SK-N-SH (cell line): ENCODE results near the gene KNDC1. TPM values are rescaled to one million over a fixed set of nuclear protein-coding genes. Genes with fewer than 3 reads are reported as not detected.

Source experiments
- CTCF ChIA-PET: fragments of 300-600, 350-600 bp; formaldehyde crosslinking; extraction: SDS; loops from one replicate; lab custom pipeline; 2021; lab: Yijun Ruan, JAX
- POLR2A ChIA-PET: fragments of 350-600 bp; sonication (Branson Sonifier 250); formaldehyde crosslinking; extraction: SDS; loops from one replicate; lab custom pipeline; 2020; ENCODE audit warnings: antibody characterized with exemption, inconsistent platforms; lab: Yijun Ruan, JAX
- DNase-seq: peaks from one replicate; pipeline ENCODE4 v3.0.0; 2012
- H2AFZ ChIP-seq: fragments of 200-600 bp; sonication (generic); 2 replicates; pipeline ENCODE4 v1.8.1; 2016; ENCODE audit warnings: antibody characterized with exemption, mild to moderate bottlenecking, low read depth
- H3F3A ChIP-seq: fragments of 200-600 bp; sonication (generic); replicated peaks from 2 replicates; pipeline ENCODE3; 2016; ENCODE audit warnings: antibody characterized with exemption, mild to moderate bottlenecking; ENCODE audit not compliant: insufficient read depth
- H3K27ac ChIP-seq, 2 experiments: fragments of 200-500 bp in 1 of 2; fragments of 200-600 bp in 1 of 2; sonication (Bioruptor generic) in 1 of 2; sonication (generic), shearing (Covaris generic) in 1 of 2; 2 replicates each; pipeline versions ENCODE4 v1.5.1 to v1.6.1; 2014 to 2016; ENCODE audit warnings: low read depth in 2 of 2, inconsistent platforms in 1 of 2, low read length in 1 of 2, mild to moderate bottlenecking in 1 of 2, mixed read lengths in 1 of 2
- H3K27me3 ChIP-seq: fragments of 200-600 bp; sonication (generic), shearing (Covaris generic); 2 replicates; pipeline ENCODE4 v1.6.1; 2016; ENCODE audit warnings: mixed run types; ENCODE audit not compliant: insufficient read depth
- H3K36me3 ChIP-seq, 2 experiments: fragments of 200-500 bp in 1 of 2; fragments of 200-600 bp in 1 of 2; sonication (Bioruptor generic) in 1 of 2; sonication (generic) in 1 of 2; replicated peaks in 1 of 2; 2 replicates each; pipeline versions ENCODE3 to v1.5.1; 2014 to 2016; ENCODE audit warnings: low read length in 1 of 2, mild to moderate bottlenecking in 1 of 2; ENCODE audit not compliant: insufficient read depth in 2 of 2, control insufficient read depth in 1 of 2
- H3K4me1 ChIP-seq, 2 experiments: fragments of 200-500 bp in 1 of 2; fragments of 200-600 bp in 1 of 2; sonication (Bioruptor generic) in 1 of 2; sonication (generic), shearing (Covaris generic) in 1 of 2; 2 replicates each; pipeline versions ENCODE4 v1.5.1 to v1.6.1; 2014 to 2016; ENCODE audit warnings: low read depth in 1 of 2, low read length in 1 of 2, mixed run types in 1 of 2; ENCODE audit not compliant: insufficient read depth in 2 of 2, control insufficient read depth in 1 of 2
- H3K4me2 ChIP-seq: fragments of 200-600 bp; sonication (generic), shearing (Covaris generic); 2 replicates; pipeline ENCODE4 v1.6.1; 2017; ENCODE audit warnings: mixed run types
- H3K4me3 ChIP-seq, 2 experiments: fragments of 200-500 bp in 1 of 2; fragments of 200-600 bp in 1 of 2; sonication (Bioruptor generic) in 1 of 2; sonication (generic), shearing (Covaris generic) in 1 of 2; 2 replicates each; pipeline versions ENCODE4 v1.5.1 to v1.8.1; 2014 to 2016; ENCODE audit warnings: low read depth in 2 of 2, inconsistent platforms in 1 of 2, low read length in 1 of 2, mild to moderate bottlenecking in 1 of 2, mixed read lengths in 1 of 2, moderate library complexity in 1 of 2
- H3K79me2 ChIP-seq: fragments of 200-600 bp; sonication (generic); 2 replicates; pipeline ENCODE4 v1.8.1; 2017; ENCODE audit warnings: mild to moderate bottlenecking; ENCODE audit not compliant: insufficient read depth
- H3K9ac ChIP-seq: fragments of 200-600 bp; sonication (generic); 2 replicates; pipeline ENCODE4 v1.6.1; 2017; ENCODE audit warnings: mixed run types
- H3K9me2 ChIP-seq: fragments of 200-600 bp; sonication (generic); 2 replicates; pipeline ENCODE4 v1.6.1; 2017; ENCODE audit warnings: mixed run types
- H3K9me3 ChIP-seq: fragments of 200-600 bp; sonication (generic); 2 replicates; pipeline ENCODE4 v1.6.1; 2017; ENCODE audit warnings: mixed run types, mild to moderate bottlenecking, moderate library complexity
- H4K20me1 ChIP-seq: fragments of 200-600 bp; sonication (generic); 2 replicates; pipeline ENCODE4 v1.6.1; 2017; ENCODE audit warnings: mild to moderate bottlenecking, mixed run types; ENCODE audit not compliant: insufficient read depth
- EP300 ChIP-seq, 2 experiments: IDR thresholded peaks; 2 replicates each; pipeline versions ENCODE4 v1.4.0 to v1.6.1; 2012; ENCODE audit warnings: borderline replicate concordance in 1 of 2, low read depth in 1 of 2, low read length in 1 of 2
- FOSL2 ChIP-seq: IDR thresholded peaks from 2 replicates; pipeline ENCODE4 v1.4.0; 2012; ENCODE audit warnings: low read depth, mild to moderate bottlenecking, moderate library complexity, borderline replicate concordance
- FOXM1 ChIP-seq: IDR thresholded peaks from 2 replicates; pipeline ENCODE4 v1.4.0; 2012; ENCODE audit warnings: low read depth, mild to moderate bottlenecking
- GABPA ChIP-seq: IDR thresholded peaks from 2 replicates; pipeline ENCODE4 v1.4.0; 2012; ENCODE audit warnings: low read depth, mild to moderate bottlenecking
- JUND ChIP-seq: IDR thresholded peaks from 2 replicates; pipeline ENCODE4 v1.4.0; 2012
- MEF2A ChIP-seq: IDR thresholded peaks from 2 replicates; pipeline ENCODE4 v1.4.0; 2012; ENCODE audit warnings: low read depth, borderline replicate concordance
- NFIC ChIP-seq: IDR thresholded peaks from 2 replicates; pipeline ENCODE4 v1.4.0; 2012; ENCODE audit warnings: borderline replicate concordance
- RAD21 ChIP-seq: IDR thresholded peaks from 2 replicates; pipeline ENCODE4 v1.6.1; 2012; ENCODE audit warnings: mild to moderate bottlenecking, low read length
- RCOR1 ChIP-seq: fragments of 150-350 bp; IDR thresholded peaks from 2 replicates; pipeline ENCODE4 v1.6.1; 2017; ENCODE audit warnings: antibody characterized with exemption, low read length
- RFX5 ChIP-seq: IDR thresholded peaks from 2 replicates; pipeline ENCODE4 v1.6.1; 2012; ENCODE audit warnings: mild to moderate bottlenecking, improper control_type of control experiment, low read length
- SMC3 ChIP-seq: IDR thresholded peaks from 2 replicates; pipeline ENCODE4 v1.6.1; 2012; ENCODE audit warnings: low read depth, low read length, improper control_type of control experiment
- TAF1 ChIP-seq: IDR thresholded peaks from 2 replicates; pipeline ENCODE4 v1.6.1; 2012; ENCODE audit warnings: low read depth, mild to moderate bottlenecking, low read length, moderate library complexity, borderline replicate concordance
- TCF12 ChIP-seq: IDR thresholded peaks from 2 replicates; pipeline ENCODE4 v1.4.0; 2012
- WGBS: methylation state at CpG from one replicate; pipeline ENCODE4 v1.1.6; 2017; ENCODE audit warnings: low lambda C conversion rate; 5-methylcytosine and 5-hydroxymethylcytosine counted together
- polyA plus RNA-seq, 3 experiments: library from polyadenylated mRNA; depleted of rRNA; stranded (reverse); fragments of >200 nt; gene quantifications; 2 replicates each; pipeline ENCODE4 v1.2.3, GENCODE V29; 2012
- TF ChIP-seq, protein P1 (sequence below): fragments of 150-350 bp; IDR thresholded peaks from 2 replicates; pipeline ENCODE4 v1.6.1; 2016; ENCODE audit warnings: mild to moderate bottlenecking, low read depth, low read length
- TF ChIP-seq, protein P2 (sequence below): IDR thresholded peaks from 2 replicates; pipeline ENCODE4; 2012

Gene KNDC1
- polyA plus RNA-seq, 1 of the 3 experiments (the other 2 are of a cell fraction), result 1.4 TPM

DNA sequence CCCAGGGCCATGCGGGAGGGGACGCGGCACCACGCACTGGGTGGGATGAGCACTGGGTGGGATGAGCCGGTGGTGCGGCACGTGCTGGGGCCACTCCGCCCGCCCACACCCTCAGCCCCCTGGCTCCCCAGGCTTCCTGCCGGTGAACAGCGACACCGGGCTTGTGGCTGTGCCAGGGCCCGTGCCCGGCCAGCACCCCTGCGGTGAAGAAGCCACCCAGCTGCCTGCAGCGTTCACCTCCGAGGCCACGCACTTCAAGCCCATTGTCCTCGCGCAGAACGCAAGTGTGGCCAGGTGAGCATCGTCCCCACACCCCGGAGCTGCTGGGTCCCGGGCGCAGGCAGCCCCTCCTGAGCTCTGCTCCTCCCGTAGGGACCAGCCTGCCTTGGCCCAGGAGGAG lies 38.2 kb downstream of the KNDC1 start:
- CTCF ChIA-PET, result no interaction called here
- no peaks in the 10 kb centered on the region for H3K27me3 ChIP-seq

DNA sequence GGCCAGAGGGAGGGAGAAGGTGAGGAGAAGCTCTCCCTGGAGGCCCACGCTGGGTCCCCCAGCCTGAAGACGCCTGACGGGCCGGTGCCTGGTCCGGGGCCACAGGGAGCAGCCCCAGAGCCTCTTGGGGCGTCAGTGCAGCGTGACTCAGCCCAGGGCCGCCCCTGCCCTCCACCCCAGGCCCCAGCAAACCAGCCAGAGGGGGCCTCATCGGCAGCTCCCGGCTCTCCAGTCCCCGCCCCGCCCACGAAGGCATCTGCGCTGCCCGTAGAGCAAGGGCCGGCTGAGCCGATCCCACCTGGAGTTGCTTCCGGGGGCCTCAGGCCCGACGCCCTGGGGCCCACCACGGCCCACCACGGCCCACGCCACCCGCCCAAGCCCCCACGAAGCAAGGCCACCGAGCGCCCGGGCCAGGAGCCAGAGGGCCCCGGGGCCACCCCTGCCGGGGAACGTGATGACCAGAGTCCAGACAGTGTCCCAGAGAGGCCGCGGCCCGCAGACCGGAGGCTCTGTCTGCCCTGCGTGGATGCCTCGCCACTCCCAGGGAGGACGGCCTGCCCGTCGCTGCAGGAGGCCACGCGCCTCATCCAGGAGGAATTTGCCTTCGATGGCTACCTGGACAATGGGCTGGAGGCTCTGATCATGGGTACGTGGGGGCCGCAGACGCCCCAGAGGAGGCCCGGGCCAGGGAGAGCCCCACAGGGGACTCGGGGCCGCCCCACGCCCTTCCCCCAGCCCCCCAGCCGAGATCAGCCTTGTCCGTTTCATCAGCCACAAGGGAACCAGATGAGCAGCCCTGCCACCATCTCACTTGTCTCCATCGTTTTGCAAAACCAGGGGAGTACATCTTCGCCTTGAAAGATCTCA lies 38.8 kb downstream of the KNDC1 start:
- Histone ChIP-seq H3K9me2 (no peaks in the 10 kb centered on the region), H3F3A (no peaks in the 10 kb centered on the region), H2AFZ (no peak overlapping the region), H3K27ac (no peak overlapping the region), H4K20me1 (no peaks in the 10 kb centered on the region), H3K27me3 (0 out of 2 replicates have a peak, but pooled peaks cover 3% of the 10 kb centered on the region), H3K79me2 (no peaks in the 10 kb centered on the region), H3K4me1 (no peaks in the 10 kb centered on the region), H3K36me3 (no peaks in the 10 kb centered on the region), H3K4me2 (no peak overlapping the region), H3K9ac (no peak overlapping the region)
- POLR2A ChIA-PET, result no interaction called here
- no peak for DNase-seq
- 69% methylated on average over 24 of the region's 54 CpGs for WGBS
- TF ChIP-seq FOSL2, result no peak
- no peak for TF ChIP-seq EP300 (IDR thresholded peaks at IDR 0.05; ENCODE audit: borderline replicate concordance in 1 of 2, low read depth in 1 of 2, low read length in 1 of 2)
- TF ChIP-seq TAF1, result no peak
- TF ChIP-seq NFIC, result no peak
- TF ChIP-seq, all 33 proteins: peak for 0
- CTCF ChIA-PET, result no interaction called here
- H3K9me3 ChIP-seq, result no peaks in the 10 kb centered on the region
- no peak overlapping the region for H3K4me3 ChIP-seq

More for the DNA sequence above, 38.2 kb downstream of the KNDC1 start:
- Histone ChIP-seq H3K9ac (no peak overlapping the region), H3K4me1 (no peaks in the 10 kb centered on the region), H3K36me3 (no peaks in the 10 kb centered on the region), H3K9me2 (no peaks in the 10 kb centered on the region), H3K9me3 (no peaks in the 10 kb centered on the region), H3K4me3 (no peak overlapping the region), H3K79me2 (no peaks in the 10 kb centered on the region), H3K27ac (no peak overlapping the region), H3K4me2 (no peak overlapping the region), H4K20me1 (no peaks in the 10 kb centered on the region), H2AFZ (no peak overlapping the region), H3F3A (no peaks in the 10 kb centered on the region)
- TF ChIP-seq JUND, result no peak
- no peak for TF ChIP-seq GABPA
- no peak for TF ChIP-seq EP300 (IDR thresholded peaks at IDR 0.05; ENCODE audit: borderline replicate concordance in 1 of 2, low read depth in 1 of 2, low read length in 1 of 2)
- no peak for TF ChIP-seq RFX5
- no peak for TF ChIP-seq RCOR1
- TF ChIP-seq NFIC, result no peak
- no peak for TF ChIP-seq TCF12
- TF ChIP-seq, protein P1, sequence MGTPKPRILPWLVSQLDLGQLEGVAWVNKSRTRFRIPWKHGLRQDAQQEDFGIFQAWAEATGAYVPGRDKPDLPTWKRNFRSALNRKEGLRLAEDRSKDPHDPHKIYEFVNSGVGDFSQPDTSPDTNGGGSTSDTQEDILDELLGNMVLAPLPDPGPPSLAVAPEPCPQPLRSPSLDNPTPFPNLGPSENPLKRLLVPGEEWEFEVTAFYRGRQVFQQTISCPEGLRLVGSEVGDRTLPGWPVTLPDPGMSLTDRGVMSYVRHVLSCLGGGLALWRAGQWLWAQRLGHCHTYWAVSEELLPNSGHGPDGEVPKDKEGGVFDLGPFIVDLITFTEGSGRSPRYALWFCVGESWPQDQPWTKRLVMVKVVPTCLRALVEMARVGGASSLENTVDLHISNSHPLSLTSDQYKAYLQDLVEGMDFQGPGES, result no peak
- TF ChIP-seq, protein P2, sequence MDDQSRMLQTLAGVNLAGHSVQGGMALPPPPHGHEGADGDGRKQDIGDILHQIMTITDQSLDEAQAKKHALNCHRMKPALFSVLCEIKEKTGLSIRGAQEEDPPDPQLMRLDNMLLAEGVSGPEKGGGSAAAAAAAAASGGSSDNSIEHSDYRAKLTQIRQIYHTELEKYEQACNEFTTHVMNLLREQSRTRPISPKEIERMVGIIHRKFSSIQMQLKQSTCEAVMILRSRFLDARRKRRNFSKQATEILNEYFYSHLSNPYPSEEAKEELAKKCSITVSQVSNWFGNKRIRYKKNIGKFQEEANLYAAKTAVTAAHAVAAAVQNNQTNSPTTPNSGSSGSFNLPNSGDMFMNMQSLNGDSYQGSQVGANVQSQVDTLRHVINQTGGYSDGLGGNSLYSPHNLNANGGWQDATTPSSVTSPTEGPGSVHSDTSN, result no peak
- TF ChIP-seq SMC3, result no peak
- no peak for TF ChIP-seq MEF2A
- TF ChIP-seq RAD21, result no peak
- TF ChIP-seq FOXM1, result no peak
- no peak for DNase-seq
- no CpG with 5 or more reads among the region's 26 CpGs for WGBS
- POLR2A ChIA-PET, result no interaction called here
